GM21786 (cell line): ENCODE results near the gene FKBP5.
A peak's percentile ranks its signal among the peaks of the same experiment; 100 is the strongest.
"Not testable (repeated sequence)": the region's sequence is repeated elsewhere in the genome, so short reads cannot be mapped to it uniquely, and the experiment has no call there.

Experiments
- ATAC-seq: cut with Tn5 transposase; IDR thresholded peaks from one replicate; pipeline ENCODE4 v1.9.1; 2021; ENCODE audit not compliant: unreplicated experiment

Gene FKBP5

DNA sequence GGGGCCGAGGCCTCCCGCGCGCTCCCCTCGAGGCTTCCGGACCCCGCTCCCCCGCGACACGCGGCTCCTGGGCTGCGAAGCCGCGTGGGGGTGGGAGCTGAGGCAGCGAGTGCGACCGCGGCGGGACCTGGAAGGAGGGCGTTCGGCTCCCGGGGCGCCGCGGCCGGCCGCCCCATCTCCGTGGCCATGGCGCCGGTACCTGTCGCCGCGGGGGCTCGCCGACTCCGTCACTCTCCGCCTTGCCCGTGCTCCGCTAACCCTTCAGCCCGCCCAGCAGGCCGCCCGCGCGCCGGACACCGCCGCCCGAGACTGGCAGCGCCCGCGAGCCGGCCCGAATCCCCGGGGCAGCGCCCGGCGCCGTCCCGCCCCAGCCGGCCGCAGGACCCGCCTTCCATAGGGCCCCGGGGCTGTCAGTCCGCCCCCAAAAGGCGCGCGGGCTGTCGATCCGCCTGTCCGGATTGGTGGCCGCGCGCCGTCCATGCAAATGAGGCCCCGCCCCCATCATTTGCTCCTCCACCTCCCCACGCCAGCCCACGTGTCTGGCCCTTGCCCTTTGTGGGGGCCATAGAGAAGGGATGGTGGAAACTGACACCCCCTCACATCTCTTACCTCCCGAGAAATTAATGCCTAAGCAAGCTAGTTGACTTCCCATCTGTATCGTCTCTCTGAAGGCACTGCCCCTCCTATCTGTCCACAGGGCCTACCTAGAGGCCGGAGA, at the start of gene FKBP5:
TSS of gene FKBP5 (minus strand) at position 311 of the 718 bp plus-strand sequence. CDS start 46,091 bp downstream, outside the sequence.
- peak; percentile 75 for ATAC-seq

DNA sequence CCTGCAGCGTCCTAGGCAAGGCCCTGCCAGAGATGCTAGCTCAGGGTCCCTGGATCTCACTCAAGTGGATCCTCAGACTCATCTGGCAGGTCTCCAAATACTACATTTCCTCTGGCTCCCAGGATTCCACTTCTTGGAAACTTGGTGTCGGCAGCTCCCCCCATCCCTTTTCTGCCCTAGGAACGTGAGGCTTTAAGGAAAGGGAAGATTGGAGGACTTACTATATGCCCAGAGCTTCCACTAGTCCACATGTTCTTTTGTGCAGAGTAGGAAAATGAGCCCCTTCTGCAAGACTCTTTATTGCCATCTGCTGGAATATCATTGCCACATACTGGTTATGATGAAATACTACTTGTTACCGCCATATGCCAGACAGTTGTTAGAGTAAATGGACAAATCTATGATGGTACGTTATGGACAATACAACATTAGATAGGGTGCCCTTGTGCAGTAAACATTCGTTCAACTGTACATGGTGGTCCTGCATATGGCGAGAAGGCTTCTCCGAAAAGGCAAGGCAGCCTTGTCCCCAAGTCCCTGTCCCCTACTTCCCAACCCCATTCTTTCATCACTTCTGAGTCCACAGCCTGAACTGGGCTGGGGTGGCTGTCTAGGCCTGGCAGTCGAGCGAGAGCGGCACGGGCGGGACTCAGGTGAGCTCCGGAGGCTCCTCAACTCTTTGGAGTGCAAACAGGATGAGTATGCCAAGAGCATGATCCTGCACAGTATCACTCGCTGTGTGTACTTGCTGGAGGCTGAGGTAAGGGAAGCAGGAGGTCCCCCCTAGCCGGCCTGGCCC, 48.9 kb upstream of the FKBP5 start:
- no peak for ATAC-seq

DNA sequence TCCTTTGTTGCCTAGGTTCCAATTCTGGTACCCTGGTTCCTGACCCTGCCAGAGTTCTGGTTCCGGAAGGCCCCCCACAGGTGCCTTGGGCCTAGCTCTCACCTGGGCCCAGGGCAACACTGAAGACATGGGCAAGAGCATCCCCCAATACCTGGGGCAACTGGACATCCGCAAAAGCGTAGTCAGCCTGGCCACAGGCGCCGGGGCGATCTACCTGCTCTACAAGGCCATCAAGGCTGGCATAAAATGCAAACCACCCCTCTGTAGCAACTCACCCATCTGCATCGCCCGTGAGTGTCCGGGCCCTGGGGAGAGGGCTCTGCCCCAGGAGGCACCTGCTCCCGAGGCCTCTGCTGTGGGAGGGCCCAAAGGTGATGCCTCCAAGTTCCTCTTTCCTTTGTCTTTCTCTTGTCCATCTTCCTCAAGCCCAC, 48.3 kb upstream of the FKBP5 start, which contains the start of gene ARMC12:
TSS of gene ARMC12 (plus strand) at position 51 of the 431 bp plus-strand sequence. CDS start at position 128, 77 bp downstream.
- ATAC-seq = no peak

DNA sequence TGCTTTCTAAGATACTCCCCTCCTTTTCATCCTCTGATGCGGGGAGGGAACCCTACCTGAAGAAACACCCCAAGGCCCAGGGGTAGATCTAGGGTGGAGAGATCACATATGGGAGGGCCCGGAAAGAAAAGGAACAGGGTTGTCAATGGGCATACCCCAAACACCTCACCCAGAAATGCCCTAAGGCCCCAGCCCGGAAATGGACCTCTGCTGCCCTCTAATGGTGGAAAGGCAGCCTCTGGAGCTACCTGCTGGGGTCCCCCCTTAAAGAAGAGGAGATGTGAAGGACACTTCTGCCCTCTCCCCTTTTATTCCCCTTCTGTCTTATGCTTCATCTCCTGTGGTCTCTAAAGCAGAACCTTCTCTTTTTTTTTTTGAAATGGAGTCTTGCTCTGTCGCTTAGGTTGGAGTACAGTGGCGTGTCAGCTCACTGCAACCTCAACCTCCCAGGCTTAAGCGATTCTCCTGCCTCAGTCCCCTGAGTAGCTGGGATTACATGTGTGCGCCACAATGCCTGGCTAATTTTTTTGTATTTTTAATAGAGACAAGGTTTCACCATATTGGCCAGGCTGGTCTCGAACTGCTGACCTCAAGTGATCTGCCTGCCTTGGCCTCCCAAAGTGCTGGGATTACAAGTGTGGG, 47.7 kb upstream of the FKBP5 start:
- no peak for ATAC-seq

DNA sequence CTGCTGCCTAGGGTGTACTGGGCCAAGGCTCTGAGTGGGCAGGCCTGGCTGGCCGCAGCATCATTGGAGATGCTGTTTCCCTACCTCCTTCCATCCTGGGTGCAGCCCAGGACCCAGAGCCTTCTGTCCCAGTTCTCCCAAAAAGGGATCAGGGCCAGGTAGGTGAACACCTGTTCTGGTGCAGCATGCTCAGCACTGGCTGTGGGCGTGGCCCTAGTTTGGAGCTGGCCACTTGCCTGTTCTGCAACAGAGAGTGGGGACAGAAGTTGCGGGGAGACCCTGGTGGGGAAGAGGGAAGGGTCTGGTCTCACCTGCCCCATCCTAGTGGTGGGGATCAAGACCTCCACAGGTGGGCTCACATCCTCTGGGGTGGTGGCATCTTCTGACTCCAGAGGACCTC, 46.7 kb upstream of the FKBP5 start:
- ATAC-seq = no peak

DNA sequence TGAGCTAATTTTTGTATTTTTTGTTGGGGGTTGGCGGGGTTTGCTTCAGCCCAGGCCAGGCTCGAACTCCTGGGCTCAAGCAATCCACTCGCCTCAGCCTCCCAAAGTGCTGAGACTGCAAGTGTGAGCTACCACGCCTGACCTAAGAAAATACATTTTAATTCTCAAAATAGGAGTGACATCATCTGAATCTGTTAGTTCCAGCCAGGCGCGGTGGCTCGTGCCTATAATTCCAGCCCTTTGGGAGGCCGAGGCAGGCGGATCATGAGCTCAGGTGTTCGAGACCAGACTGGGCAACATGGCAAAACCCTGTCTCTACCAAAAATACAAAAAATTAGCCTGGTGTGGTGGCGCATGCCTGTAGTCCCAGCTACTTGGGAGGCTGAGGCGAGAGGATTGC, 45.6 kb upstream of the FKBP5 start:
- ATAC-seq = not testable (repeated sequence)

DNA sequence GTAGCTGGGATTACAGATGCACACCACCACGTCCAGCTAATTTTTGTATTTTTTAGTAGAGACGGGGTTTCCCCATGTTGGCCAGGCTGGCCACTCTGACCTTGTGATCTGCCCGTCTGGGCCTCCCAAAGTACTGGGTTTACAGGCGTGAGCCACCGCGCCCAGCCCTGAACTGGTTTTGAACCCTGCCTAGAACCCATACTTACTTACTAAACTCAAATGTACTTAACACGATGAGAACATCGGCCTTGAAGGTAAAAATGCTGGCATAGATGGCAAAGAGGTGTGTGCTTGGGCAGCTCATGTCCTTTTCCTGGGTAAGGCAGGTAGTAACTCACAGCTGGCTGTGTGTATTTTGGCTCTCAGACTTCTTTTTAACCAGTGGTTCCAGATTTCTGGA, 44.9 kb upstream of the FKBP5 start:
- ATAC-seq = no peak

DNA sequence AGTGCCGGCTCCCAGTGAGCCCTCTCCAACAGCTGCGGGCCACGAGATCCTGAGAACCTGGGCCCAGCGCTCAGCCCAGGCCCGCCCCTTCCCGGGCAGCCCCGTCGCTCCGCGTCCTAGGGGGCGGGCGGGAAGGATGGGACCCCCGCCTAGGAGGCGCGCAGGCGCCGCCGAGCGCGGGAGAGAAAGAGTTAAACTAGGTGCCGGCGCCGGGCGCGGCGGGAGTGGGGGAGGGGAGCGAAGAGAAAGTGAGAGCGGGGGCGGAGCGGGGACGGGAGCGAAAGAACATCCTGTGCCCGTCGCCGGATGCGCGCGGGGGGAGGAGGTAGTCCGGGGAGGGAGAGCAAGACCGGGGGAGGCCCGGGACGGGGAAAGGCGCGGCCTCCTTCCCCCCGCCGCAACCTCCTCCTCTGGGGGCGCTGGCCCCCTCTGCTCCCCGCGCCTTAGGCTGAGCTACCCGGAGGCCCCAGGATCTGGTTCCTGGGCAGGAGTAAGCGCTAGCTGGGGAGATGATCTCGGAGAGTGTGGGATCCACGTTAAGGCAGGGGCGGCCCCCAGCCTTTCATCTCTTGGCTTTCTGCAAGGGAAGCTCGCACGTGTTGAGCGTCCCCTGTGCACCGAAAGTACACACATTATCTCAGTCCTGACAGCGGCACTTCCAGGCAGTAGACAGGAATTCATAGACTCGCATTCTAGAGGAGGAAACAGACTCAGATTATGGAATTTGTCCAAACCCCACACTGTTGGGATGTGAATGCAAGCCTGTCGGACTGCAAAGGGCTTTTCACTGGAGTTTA, 43.2 kb upstream of the FKBP5 start:
- ATAC-seq = peak; percentile 41

DNA sequence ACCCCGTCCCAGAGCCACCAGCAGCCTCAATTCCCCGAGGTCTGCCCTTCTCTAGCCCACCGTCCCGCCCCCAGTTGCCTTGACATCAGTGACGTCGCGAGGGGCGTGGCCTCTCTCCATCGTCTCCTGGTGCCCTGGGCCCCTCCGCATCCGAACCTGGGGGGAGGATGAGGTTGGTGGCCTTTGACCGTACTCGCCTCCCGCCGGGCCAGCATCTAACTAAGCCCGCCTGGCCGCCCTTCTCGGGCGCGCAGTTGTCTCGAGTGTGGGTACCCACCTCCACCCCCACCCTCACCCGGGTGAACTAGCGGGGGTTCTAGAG, 42.7 kb upstream of the FKBP5 start:
- peak; percentile 43 for ATAC-seq

DNA sequence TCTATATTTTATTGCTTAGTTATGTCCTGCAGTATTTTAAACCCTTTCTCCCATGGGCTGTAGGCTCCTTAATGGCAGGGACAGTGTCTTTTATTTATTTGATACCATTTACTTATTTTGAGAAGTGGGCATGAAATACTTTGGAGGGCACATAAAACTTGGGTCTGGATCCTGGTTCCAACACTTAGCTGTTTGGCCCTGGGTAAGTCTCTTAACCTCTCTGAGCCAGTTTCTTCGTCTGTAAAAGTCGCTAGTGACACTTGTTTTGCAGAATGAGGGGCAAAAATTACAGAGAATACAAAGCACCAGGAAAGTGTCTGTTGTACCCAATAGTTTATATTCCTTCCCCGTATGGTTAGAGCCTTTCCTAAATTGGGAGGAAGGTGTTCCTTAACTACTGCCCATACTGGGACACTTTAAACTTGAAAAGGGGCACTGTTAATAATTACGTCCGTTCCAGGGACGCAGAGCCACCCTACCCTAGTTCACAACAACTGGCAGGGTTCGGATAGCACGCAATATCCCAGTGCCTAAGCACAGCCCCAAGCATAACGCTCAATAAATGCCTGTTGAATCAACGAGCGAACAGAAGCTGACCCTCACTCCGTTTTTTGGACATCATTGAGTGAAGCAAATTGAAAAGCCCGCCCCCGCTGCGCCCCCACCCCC, 42.2 kb upstream of the FKBP5 start:
- ATAC-seq = no peak

DNA sequence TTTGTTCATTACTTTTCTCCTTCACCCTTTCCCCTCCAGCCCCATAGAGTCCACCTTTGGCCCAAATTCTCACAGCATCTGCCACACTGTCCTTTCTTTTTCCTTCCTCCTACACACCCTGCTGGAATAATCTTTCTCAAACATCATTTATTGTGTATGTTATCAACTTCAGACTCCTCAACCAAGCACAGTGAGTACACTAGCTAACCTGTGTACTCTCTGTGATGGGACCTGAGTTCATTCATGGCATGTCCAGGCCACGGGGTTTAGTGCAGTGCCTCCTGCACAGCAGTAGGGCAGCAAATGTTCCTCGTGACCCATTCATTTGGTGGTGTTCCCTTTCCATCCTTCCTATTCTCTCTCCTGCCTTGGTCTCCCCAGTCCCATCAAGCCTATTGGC, 41.0 kb upstream of the FKBP5 start:
- no peak for ATAC-seq

DNA sequence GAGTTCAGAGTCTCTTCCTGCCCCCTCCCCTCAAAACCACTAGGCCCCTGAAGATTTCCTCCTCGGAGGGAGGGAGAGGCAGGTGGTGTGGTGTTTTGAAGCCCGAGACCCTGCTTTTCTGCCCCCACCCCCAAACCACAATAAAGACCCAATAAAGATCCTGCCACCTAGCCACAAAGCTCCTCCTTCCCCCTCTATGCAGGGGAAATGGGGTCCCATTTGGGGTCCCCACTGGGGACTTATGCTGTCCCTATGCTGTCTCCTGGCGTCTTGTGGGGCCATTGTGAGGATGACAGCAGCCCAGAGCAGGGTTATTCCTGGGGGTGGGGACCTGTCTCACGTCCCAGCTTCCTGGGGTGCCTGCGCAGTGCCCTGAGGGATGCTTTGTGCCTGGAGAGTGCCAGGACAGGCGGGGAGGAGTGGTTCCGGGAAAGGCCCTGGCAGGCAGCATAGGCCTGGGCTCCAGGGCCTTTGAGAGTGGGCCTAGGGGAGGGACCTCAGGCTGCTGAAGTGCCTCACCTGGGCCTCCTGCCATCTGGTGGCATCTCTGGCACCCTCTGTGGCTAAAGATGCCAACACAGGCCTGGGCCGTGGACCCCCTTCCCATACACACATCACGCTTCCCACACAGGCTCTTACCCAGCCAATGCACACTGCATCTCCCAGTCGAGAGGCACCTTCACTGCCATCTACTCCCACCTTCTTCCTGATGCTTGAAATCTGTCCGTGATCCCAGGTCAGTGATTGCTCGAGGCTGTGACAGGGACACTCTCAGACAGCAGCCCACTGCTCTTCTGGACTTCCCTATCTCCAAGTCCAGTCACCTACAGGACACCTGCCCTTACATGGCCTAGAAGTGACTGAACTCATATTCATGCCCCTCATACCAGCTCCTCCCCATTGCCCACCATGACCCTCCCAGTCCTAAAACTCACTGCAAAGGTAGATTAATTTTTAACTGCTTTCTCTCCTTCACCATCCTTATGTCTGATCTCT, 40.3 kb upstream of the FKBP5 start:
- no peak for ATAC-seq

DNA sequence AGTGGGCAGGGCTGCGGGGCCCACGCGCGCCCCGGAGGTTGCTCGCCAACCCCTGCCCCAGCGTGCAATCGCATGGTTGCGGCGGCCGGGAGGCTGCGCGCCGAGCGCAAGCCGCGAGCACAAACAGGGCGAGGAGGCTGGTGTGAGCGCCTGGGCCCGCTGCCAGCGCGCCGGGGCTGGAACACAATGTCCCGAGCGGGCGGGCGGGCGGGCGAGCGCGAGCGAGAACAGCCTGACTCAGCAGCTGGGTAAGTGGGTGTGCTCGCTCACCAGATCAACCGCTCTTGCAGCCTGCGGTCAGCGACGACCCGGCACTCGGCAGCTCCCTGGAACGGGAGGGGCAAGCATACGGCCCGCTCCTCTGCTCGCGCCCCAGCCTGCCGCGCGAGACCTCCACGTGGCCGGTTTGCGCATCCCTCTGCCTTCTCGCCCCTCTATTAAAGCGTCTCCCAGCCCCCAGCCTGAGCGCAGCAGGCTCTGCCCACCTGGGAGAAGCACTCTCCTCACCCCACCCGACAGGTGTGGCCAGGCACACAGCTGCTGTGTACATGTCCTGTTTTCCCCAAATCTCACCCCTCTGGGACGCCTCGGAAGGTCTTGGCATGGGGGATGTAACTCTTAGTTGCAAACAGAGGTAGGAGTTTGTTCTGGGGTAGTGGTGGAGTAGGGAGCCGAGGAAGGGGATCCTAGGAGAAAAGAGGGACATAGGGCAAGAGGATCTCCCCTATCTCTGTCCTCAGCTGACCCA, 39.4 kb upstream of the FKBP5 start:
- ATAC-seq = peak; percentile 41

DNA sequence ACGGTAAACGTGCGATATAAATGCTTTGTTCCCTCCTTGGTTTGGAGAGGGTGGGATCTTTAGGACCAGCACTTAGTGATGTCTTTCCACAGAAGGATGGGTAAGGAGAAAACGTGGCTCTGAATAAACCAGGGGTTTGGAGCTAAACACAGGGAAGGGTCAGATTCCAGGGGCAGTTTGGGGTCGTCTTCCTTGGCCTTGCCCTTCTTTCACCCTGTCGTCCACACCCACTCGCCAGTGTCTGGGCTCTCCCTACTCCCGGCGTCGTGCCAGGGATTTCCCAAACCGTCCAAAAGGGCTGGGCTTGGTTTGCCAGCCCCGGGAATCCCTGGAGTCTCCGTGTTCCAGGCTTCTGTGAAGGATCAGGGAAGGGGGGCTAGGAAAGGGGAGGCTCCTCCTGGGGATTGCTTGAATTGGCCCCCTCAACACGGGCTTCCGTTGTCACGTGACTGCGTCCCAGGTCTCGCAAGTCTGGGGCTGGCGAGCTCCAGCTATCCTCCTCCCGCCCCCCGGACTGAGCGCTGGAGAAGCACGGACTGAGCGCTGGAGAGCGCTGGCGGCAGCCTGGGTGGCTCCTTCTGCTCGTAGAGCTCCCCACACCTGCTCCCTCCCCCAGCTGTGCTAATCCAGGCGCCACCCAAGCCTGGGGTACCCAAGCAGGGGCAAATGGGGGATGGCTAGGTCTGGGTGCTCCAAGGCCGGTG, 38.7 kb upstream of the FKBP5 start:
- no peak for ATAC-seq

DNA sequence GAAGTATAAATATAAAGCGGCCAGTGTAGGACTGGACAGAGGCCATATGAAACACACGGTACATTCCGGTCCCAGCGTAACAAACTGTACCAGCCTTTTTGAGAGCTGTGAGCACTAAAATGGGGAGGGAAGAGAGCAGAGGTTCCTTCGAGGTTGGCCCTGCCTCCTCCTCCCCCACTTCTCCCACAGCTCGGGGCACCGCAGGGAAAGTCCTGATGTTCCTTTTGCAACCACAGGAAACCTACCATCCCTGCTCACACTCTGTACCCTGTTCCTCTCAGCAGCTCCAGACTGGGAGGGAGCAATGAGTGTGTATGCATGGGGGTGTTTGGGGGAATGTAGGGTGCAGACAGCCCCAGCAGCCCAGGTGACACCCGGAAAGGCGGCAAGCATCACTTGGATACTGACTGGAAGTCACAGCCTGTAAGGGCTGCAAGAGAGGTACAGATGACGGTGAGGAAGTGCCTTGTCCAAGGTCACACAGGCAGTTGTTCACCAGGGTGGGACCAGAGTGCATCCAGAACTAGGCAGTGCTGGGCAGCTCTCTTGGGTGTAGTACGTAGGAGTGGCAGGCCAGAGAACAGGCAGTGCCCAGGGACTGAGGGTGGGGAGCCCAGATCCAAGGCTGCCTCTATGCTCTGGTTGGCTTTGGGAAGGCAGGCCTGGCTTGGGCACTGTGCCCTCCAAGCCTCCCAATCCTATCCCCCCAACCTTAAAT, 37.2 kb upstream of the FKBP5 start:
- ATAC-seq = no peak

DNA sequence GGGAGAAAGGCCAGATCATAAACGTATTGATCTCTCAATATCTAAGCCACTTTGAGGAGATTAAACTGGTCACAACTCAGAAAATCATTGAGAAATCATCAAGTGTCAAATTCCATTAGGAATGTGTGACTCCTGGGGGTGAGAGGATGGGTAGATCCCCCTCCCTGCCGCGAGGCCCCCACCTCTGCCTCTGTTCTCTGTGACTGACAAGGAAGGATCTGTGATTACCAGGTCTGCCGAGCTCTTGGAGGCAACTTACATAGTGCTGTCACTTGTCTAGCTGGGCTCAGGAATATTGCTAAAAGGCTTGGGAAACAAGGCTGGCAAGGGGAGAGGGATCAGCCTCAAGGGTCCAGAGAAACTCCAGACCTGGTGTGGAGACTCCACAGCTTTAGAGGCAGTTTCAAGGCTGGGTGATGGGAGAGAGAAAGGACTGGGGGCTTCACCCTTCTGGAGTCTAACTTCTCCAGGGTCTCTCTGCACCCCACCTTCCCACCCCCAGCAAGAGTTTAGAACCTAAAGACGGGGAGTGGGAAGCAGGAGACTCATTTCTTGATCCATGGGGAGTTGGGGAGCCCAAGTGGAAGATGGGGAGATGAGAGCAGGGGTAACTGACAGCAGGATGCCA, 36.5 kb upstream of the FKBP5 start:
- ATAC-seq = no peak

DNA sequence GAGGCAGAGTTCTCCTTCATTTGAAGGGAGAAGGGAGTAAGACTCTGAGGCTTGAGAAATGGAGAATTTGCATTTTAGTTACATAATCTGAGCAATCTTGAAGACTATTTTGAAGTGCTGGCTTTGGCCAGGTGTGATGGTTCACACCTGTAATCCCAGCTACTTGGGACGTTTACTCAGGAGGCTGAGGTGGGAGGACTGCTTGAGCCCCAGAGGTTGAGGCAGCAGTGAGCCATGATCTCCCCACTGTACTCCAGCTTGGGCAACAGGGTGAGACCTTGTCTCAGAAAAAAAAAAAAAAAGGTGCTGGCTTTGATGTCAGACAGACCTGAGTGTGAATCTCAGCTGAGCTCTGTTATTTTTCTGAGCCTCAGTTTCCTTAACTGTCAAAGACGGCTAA, 35.8 kb upstream of the FKBP5 start:
- ATAC-seq = no peak
